Left lung (tissue), 10 donors: Measurements from ENCODE around the gene MBNL3. TPM values are rescaled to one million over a fixed set of nuclear protein-coding genes. Genes with fewer than 3 reads are reported as not detected.

Experiments used
- ATAC-seq: fragments of 200-7000 bp; cut with Tn5 transposase; one replicate; pipeline ENCODE4 v1.9.1; 2020; ENCODE audit warnings: moderate library complexity
- DNase-seq, 4 donors: peaks; one replicate each; pipeline ENCODE4 v3.0.0-alpha.2; 2013 to 2020
- H3K27ac ChIP-seq, 2 donors: fragments of 200-600 bp; sonication (generic) in 1 of 2; one replicate each; pipeline versions ENCODE4 v1.5.0 to v1.8.0; 2020 to 2021
- H3K27me3 ChIP-seq, 2 donors: fragments of 200-600 bp; sonication (generic) in 1 of 2; one replicate each; pipeline versions ENCODE4 v1.5.0 to v1.8.0; 2020 to 2021
- H3K36me3 ChIP-seq, 2 donors: fragments of 200-600 bp; sonication (generic) in 1 of 2; one replicate each; pipeline versions ENCODE4 v1.5.0 to v1.8.0; 2020 to 2021
- H3K4me1 ChIP-seq, 2 donors: fragments of 200-600 bp; one replicate each; pipeline ENCODE4 v1.8.0; 2021
- H3K4me3 ChIP-seq, 2 donors: fragments of 200-600 bp; sonication (generic) in 1 of 2; one replicate each; pipeline versions ENCODE4 v1.5.0 to v1.8.0; 2020 to 2021; ENCODE audit warnings: mild to moderate bottlenecking in 1 of 2
- H3K9me3 ChIP-seq, 2 donors: fragments of 200-600 bp; sonication (generic) in 1 of 2; one replicate each; pipeline versions ENCODE4 v1.5.0 to v1.8.0; 2020 to 2021
- CTCF ChIP-seq, 2 donors: fragments of 200-600 bp; sonication (generic) in 1 of 2; IDR thresholded peaks; one replicate each; pipeline versions ENCODE4 v1.5.0 to v1.8.0; 2021; ENCODE audit warnings: antibody characterized with exemption in 2 of 2
- intact Hi-C, 2 donors: fragments of 100-400 bp; cut with DNase I; formaldehyde crosslinking; loops; one replicate each; pipeline versions ENCODE4 v1.11.2 to v1.14.2; 2022
- polyA plus RNA-seq, 6 donors: library from polyadenylated mRNA; unstranded; fragments of 120-200 nt; gene quantifications; one replicate each; pipeline ENCODE4 v1.2.1, GENCODE V29; 2013; ENCODE audit not compliant: insufficient read length in 6 of 6
- total RNA-seq, 2 donors: library from RNA; stranded (reverse); fragmentation: NEBNext Ultra II Directional; extraction: Animal tissue kit (Norgen Biotek cat#: 25700); gene quantifications; one replicate each; pipeline ENCODE4 v1.2.1, GENCODE V29; 2021
- donor health status: DM: no; HTN: yes; CAD: no.
- donor health status: DM: no; HTN: no; CAD: no.

MBNL3 gene
- total and polyA plus RNA-seq, 8 donors, result 17.9 to 22.6 (median 20.6) TPM

- Histone ChIP-seq H3K27me3 (no peaks in the 10 kb centered on the region), H3K9me3 (no peaks in the 10 kb centered on the region), H3K36me3 (no peaks in the 10 kb centered on the region), H3K27ac (no peak overlapping the region), H3K4me3 (no peak overlapping the region), H3K4me1 (peaks cover 0 to 25% of the 10 kb centered on the region in 2 donors)
- no peak for ATAC-seq
- no peak for DNase-seq
- intact Hi-C loops, result no loop called here
- no peak for TF ChIP-seq CTCF (IDR thresholded peaks at IDR 0.05)
These were observed 6.2 kb downstream of the MBNL3 start for GRCh38 chrX:132482632-132483031.

GRCh38 chrX:132481449-132481848 lies 7.4 kb downstream of the MBNL3 start:
- Histone ChIP-seq H3K36me3 (no peaks in the 10 kb centered on the region), H3K27me3 (no peaks in the 10 kb centered on the region), H3K4me1 (peaks cover 0 to 17% of the 10 kb centered on the region in 2 donors), H3K27ac (peak overlapping the region; percentile 80 to 84), H3K9me3 (no peaks in the 10 kb centered on the region), H3K4me3 (no peak overlapping the region)
- DNase-seq (no peak), ATAC-seq (no peak)
- intact Hi-C loops, result no loop called here
- TF ChIP-seq CTCF (IDR thresholded peaks at IDR 0.05), result no peak

GRCh38 chrX:132480581-132481203 lies 8.1 kb downstream of the MBNL3 start:
- peak; percentile 86 for ATAC-seq
- no peaks in the 10 kb centered on the region for H3K9me3 ChIP-seq
- H3K4me3 ChIP-seq, result peak overlapping the region in 1 of 2 donors; percentile 32
- H3K36me3 ChIP-seq, result no peaks in the 10 kb centered on the region
- H3K27me3 ChIP-seq, result no peaks in the 10 kb centered on the region
- TF ChIP-seq CTCF (IDR thresholded peaks at IDR 0.05), result no peak
- intact Hi-C loops, result no loop called here
- H3K27ac ChIP-seq, result peak overlapping the region; percentile 80 to 84
- peak in 3 of 4 donors; percentile 30 to 62 (median 37) for DNase-seq
- H3K4me1 ChIP-seq, result peaks cover 0 to 17% of the 10 kb centered on the region in 2 donors

GRCh38 chrX:132474544-132475248 lies 14.1 kb downstream of the MBNL3 start:
- intact Hi-C loops, result no loop called here
- H3K9me3 ChIP-seq, result no peaks in the 10 kb centered on the region
- DNase-seq (no peak), ATAC-seq (no peak)
- no peaks in the 10 kb centered on the region for H3K36me3 ChIP-seq
- H3K27ac ChIP-seq, result peak overlapping the region in 1 of 2 donors; percentile 23
- H3K4me3 ChIP-seq, result no peak overlapping the region
- H3K4me1 ChIP-seq, result peaks cover 0 to 8% of the 10 kb centered on the region in 2 donors
- no peak for TF ChIP-seq CTCF (IDR thresholded peaks at IDR 0.05)
- no peaks in the 10 kb centered on the region for H3K27me3 ChIP-seq

- no peaks in the 10 kb centered on the region for H3K9me3 ChIP-seq
- no peak overlapping the region for H3K4me3 ChIP-seq
- intact Hi-C loops, result no loop called here
- H3K27me3 ChIP-seq, result peaks cover 0 to 3% of the 10 kb centered on the region in 2 donors
- no peak for ATAC-seq
- H3K27ac ChIP-seq, result no peak overlapping the region
- no peak for TF ChIP-seq CTCF (IDR thresholded peaks at IDR 0.05)
- H3K4me1 ChIP-seq, result peaks cover 0 to 4% of the 10 kb centered on the region in 2 donors
- H3K36me3 ChIP-seq, result no peaks in the 10 kb centered on the region
- DNase-seq, result no peak
These were observed 16.4 kb downstream of the MBNL3 start for GRCh38 chrX:132472397-132472796.
